Endothelial cell of umbilical vein (primary cell): Measurements from ENCODE around the gene CYBRD1. TPM values are rescaled to one million over a fixed set of nuclear protein-coding genes. Genes with fewer than 3 reads are reported as not detected.

ENCODE experiments used
- BruUV-seq: library from RNA; stranded (reverse); fragments of 400-500 nt; replicated peaks from 2 replicates; lab custom pipeline; 2021; lab: Mats Ljungman, UMichigan
- CTCF ChIA-PET: fragments of 300-600, 350-600 bp; sonication (Branson Sonifier 250); formaldehyde crosslinking; loops from one replicate; lab custom pipeline; 2021; ENCODE audit warnings: antibody characterized with exemption, inconsistent platforms; lab: Charles Lee
- POLR2A ChIA-PET: fragments of 300-600, 350-600 bp; sonication (Branson Sonifier 250); formaldehyde crosslinking; loops from one replicate; lab custom pipeline; 2021; ENCODE audit warnings: antibody characterized with exemption, inconsistent platforms; lab: Charles Lee
- DNase-seq: peaks from one replicate; pipeline ENCODE4 v3.0.0-alpha.2; 2011; ENCODE audit warnings: low read depth, low spot score
- FAIRE-seq: peaks from 2 replicates; lab custom pipeline; 2011; peaks lifted over from hg19 to GRCh38; lab: Jason Lieb, UNC
- H2AFZ ChIP-seq: 2 replicates; pipeline ENCODE4 v1.6.0; 2012; ENCODE audit warnings: low read depth, low read length, control low read depth, inconsistent platforms
- H3K27ac ChIP-seq: 2 replicates; pipeline ENCODE4 v1.5.1; 2011; ENCODE audit warnings: low read depth, mild to moderate bottlenecking, control low read depth, low read length, moderate library complexity; ENCODE audit not compliant: insufficient read depth
- H3K27me3 ChIP-seq, 2 experiments: 2 replicates each; pipeline versions ENCODE4 v1.6.0 to v1.6.1; 2011; ENCODE audit warnings: low read length in 2 of 2, mixed read lengths in 1 of 2; ENCODE audit not compliant: control insufficient read depth in 2 of 2, insufficient read depth in 2 of 2
- H3K36me3 ChIP-seq, 2 experiments: 2 replicates in 1 of 2; 3 replicates in 1 of 2; pipeline ENCODE4 v1.5.1; 2011; ENCODE audit warnings: low read length in 2 of 2, mild to moderate bottlenecking in 1 of 2, moderate library complexity in 1 of 2; ENCODE audit not compliant: control insufficient read depth in 2 of 2, insufficient read depth in 2 of 2; ENCODE audit errors: extremely low read depth in 1 of 2
- H3K4me1 ChIP-seq: 3 replicates; pipeline ENCODE4 v1.5.1; 2011; ENCODE audit warnings: mild to moderate bottlenecking, low read length; ENCODE audit not compliant: control insufficient read depth, insufficient read depth; ENCODE audit errors: extremely low read depth
- H3K4me2 ChIP-seq: 2 replicates; pipeline ENCODE4 v1.6.1; 2011; ENCODE audit warnings: low read length, control low read depth, mixed read lengths; ENCODE audit not compliant: insufficient read depth
- H3K4me3 ChIP-seq, 3 experiments: fragments of 200-600 bp in 1 of 3; sonication (generic), shearing (Covaris generic) in 1 of 3; replicated peaks in 1 of 3; 2 replicates each; pipeline ENCODE4 v1.5.1; 2011 to 2016; ENCODE audit warnings: control low read depth in 3 of 3, low read length in 3 of 3, mild to moderate bottlenecking in 2 of 3, inconsistent platforms in 1 of 3, low read depth in 1 of 3, moderate library complexity in 1 of 3; ENCODE audit not compliant: insufficient read depth in 1 of 3
- H3K79me2 ChIP-seq: 2 replicates; pipeline ENCODE4 v1.6.0; 2012; ENCODE audit warnings: low read length, inconsistent platforms; ENCODE audit not compliant: control insufficient read depth, insufficient read depth
- H3K9ac ChIP-seq: replicated peaks from 2 replicates; pipeline ENCODE3; 2011; ENCODE audit warnings: low read length, control low read depth; ENCODE audit not compliant: insufficient read depth; ENCODE audit errors: extremely low read depth
- H3K9me1 ChIP-seq: replicated peaks from 3 replicates; pipeline ENCODE4 v1.6.0; 2011; ENCODE audit warnings: mild to moderate bottlenecking, low read length; ENCODE audit not compliant: control insufficient read depth, insufficient read depth; ENCODE audit errors: extremely low read depth
- H3K9me3 ChIP-seq: replicated peaks from 2 replicates; pipeline ENCODE4 v1.5.1; 2012; ENCODE audit warnings: low read length, inconsistent platforms; ENCODE audit not compliant: control insufficient read depth, insufficient read depth
- H4K20me1 ChIP-seq: replicated peaks from 2 replicates; pipeline ENCODE3; 2011; ENCODE audit warnings: mild to moderate bottlenecking, low read length; ENCODE audit not compliant: control insufficient read depth, insufficient read depth; ENCODE audit errors: extremely low read depth
- EZH2 ChIP-seq: IDR thresholded peaks from 2 replicates; pipeline ENCODE4 v1.6.1; 2012; ENCODE audit warnings: borderline replicate concordance, low read depth, mild to moderate bottlenecking, moderate library complexity, low read length, inconsistent platforms; ENCODE audit not compliant: severe bottlenecking
- FOS ChIP-seq: IDR thresholded peaks from 2 replicates; pipeline ENCODE4 v1.6.1; 2011; ENCODE audit warnings: mild to moderate bottlenecking, low read length, moderate library complexity, borderline replicate concordance; ENCODE audit not compliant: insufficient read depth
- GATA2 ChIP-seq: IDR thresholded peaks from 2 replicates; pipeline ENCODE4 v1.7.0; 2011; ENCODE audit warnings: low read depth, mild to moderate bottlenecking, moderate library complexity, mixed read lengths, low read length; ENCODE audit not compliant: insufficient read length, insufficient read depth
- JUN ChIP-seq: IDR thresholded peaks from 2 replicates; pipeline ENCODE4 v1.6.1; 2011; ENCODE audit warnings: borderline replicate concordance, low read depth; ENCODE audit not compliant: insufficient read length, insufficient read depth
- MAX ChIP-seq: IDR thresholded peaks from 2 replicates; pipeline ENCODE4 v1.6.1; 2011; ENCODE audit not compliant: insufficient read depth, insufficient read length
- MYC ChIP-seq: IDR thresholded peaks from one replicate; pipeline ENCODE4 v1.6.1; 2011; ENCODE audit warnings: mild to moderate bottlenecking, low read depth, low read length
- POLR2A ChIP-seq: IDR thresholded peaks from 2 replicates; pipeline ENCODE4 v1.6.1; 2012; ENCODE audit warnings: low read depth, mild to moderate bottlenecking, control low read depth, low read length
- POLR2AphosphoS5 ChIP-seq: IDR thresholded peaks from 2 replicates; pipeline ENCODE4 v1.6.1; 2012; ENCODE audit warnings: low read depth, mild to moderate bottlenecking, control low read depth, low read length, moderate library complexity; ENCODE audit not compliant: insufficient read depth
- dilution Hi-C: fragments of 300-500 bp; cut with MboI; formaldehyde crosslinking; loops from one replicate; pipeline ENCODE4 v1.15.0; 2019; ENCODE audit warnings: low sequenced_read_pairs; ENCODE audit not compliant: extremely low pct_ligation_motif_present
- intact Hi-C: fragments of 100-400 bp; cut with micrococcal nuclease; formaldehyde crosslinking; loops from one replicate; pipeline ENCODE4 v1.10.0; 2022
- polyA plus RNA-seq, 4 experiments: library from polyadenylated mRNA; depleted of rRNA in 3 of 4; stranded (reverse) in 3 of 4; unstranded in 1 of 4; fragments of >200 nt; gene quantifications; 2 replicates each; pipeline versions ENCODE4 v1.2.1 to v1.2.3, GENCODE V29; 2011 to 2012; ENCODE audit warnings: missing spikeins in 1 of 4
- total RNA-seq: library from RNA; stranded (reverse); gene quantifications from 2 replicates; pipeline ENCODE4 v1.2.3, GENCODE V29; 2021
- TF ChIP-seq, protein P1 (sequence below), 2 donors: IDR thresholded peaks; 1 replicate in 1 of 2; 2 replicates in 1 of 2; pipeline ENCODE4 v1.5.1; 2011; ENCODE audit warnings: low read length in 2 of 2, mild to moderate bottlenecking in 2 of 2, moderate library complexity in 2 of 2, control low read depth in 1 of 2, inconsistent platforms in 1 of 2, low read depth in 1 of 2; ENCODE audit not compliant: insufficient read depth in 1 of 2; ENCODE audit errors: extremely low read depth in 1 of 2

CYBRD1 gene
- total and polyA plus RNA-seq, 2 donors (not counting 3 experiments of a cell fraction or from before 2014, with no cell fraction given) = 23.1 to 24.8 TPM

- ChIA-PET POLR2A (no interaction called here), CTCF (no interaction called here)
- dilution Hi-C loops = no loop called here
- Histone ChIP-seq H3K4me1 (no peaks in the 10 kb centered on the region), H3K79me2 (no peaks in the 10 kb centered on the region), H3K4me2 (no peak overlapping the region), H3K27ac (no peak overlapping the region), H3K9ac (no peak overlapping the region), H2AFZ (no peak overlapping the region), H3K4me3 (no peak overlapping the region), H4K20me1 (no peaks in the 10 kb centered on the region), H3K9me3 (no peaks in the 10 kb centered on the region), H3K36me3 (no peaks in the 10 kb centered on the region), H3K9me1 (no peaks in the 10 kb centered on the region), H3K27me3 (peaks cover 0 to 5% of the 10 kb centered on the region in 2 experiments)
- no TSS peak for BruUV-seq
- FAIRE-seq = no peak
- intact Hi-C loops = no loop called here
- no peak for DNase-seq
- no peak for TF ChIP-seq FOS
- TF ChIP-seq POLR2A = no peak
- TF ChIP-seq JUN = no peak
- no peak for TF ChIP-seq GATA2
- no peak for TF ChIP-seq POLR2AphosphoS5
- no peak for TF ChIP-seq EZH2
- no peak for TF ChIP-seq MYC
- no peak for TF ChIP-seq MAX
- TF ChIP-seq, protein P1, sequence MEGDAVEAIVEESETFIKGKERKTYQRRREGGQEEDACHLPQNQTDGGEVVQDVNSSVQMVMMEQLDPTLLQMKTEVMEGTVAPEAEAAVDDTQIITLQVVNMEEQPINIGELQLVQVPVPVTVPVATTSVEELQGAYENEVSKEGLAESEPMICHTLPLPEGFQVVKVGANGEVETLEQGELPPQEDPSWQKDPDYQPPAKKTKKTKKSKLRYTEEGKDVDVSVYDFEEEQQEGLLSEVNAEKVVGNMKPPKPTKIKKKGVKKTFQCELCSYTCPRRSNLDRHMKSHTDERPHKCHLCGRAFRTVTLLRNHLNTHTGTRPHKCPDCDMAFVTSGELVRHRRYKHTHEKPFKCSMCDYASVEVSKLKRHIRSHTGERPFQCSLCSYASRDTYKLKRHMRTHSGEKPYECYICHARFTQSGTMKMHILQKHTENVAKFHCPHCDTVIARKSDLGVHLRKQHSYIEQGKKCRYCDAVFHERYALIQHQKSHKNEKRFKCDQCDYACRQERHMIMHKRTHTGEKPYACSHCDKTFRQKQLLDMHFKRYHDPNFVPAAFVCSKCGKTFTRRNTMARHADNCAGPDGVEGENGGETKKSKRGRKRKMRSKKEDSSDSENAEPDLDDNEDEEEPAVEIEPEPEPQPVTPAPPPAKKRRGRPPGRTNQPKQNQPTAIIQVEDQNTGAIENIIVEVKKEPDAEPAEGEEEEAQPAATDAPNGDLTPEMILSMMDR (IDR thresholded peaks at IDR 0.05; ENCODE audit: extremely low read depth in 1 of 2, insufficient read depth in 1 of 2, low read depth in 1 of 2, low read length in 2 of 2) = no peak
Observed at GRCh38 chr2:171513719-171514160, 8.5 kb upstream of the CYBRD1 start.
